SK-N-SH (cell line): ENCODE measurements around the gene RCHY1. TPM values are rescaled to one million over a fixed set of nuclear protein-coding genes. Genes with fewer than 3 reads are reported as not detected.

Experiments
- CTCF ChIA-PET: fragments of 300-600, 350-600 bp; formaldehyde crosslinking; extraction: SDS; loops from one replicate; lab custom pipeline; 2021; lab: Yijun Ruan, JAX
- POLR2A ChIA-PET: fragments of 350-600 bp; sonication (Branson Sonifier 250); formaldehyde crosslinking; extraction: SDS; loops from one replicate; lab custom pipeline; 2020; ENCODE audit warnings: antibody characterized with exemption, inconsistent platforms; lab: Yijun Ruan, JAX
- DNase-seq: peaks from one replicate; pipeline ENCODE4 v3.0.0; 2012
- H2AFZ ChIP-seq: fragments of 200-600 bp; sonication (generic); 2 replicates; pipeline ENCODE4 v1.8.1; 2016; ENCODE audit warnings: antibody characterized with exemption, mild to moderate bottlenecking, low read depth
- H3F3A ChIP-seq: fragments of 200-600 bp; sonication (generic); replicated peaks from 2 replicates; pipeline ENCODE3; 2016; ENCODE audit warnings: antibody characterized with exemption, mild to moderate bottlenecking; ENCODE audit not compliant: insufficient read depth
- H3K27ac ChIP-seq, 2 experiments: fragments of 200-500 bp in 1 of 2; fragments of 200-600 bp in 1 of 2; sonication (Bioruptor generic) in 1 of 2; sonication (generic), shearing (Covaris generic) in 1 of 2; 2 replicates each; pipeline versions ENCODE4 v1.5.1 to v1.6.1; 2014 to 2016; ENCODE audit warnings: low read depth in 2 of 2, inconsistent platforms in 1 of 2, low read length in 1 of 2, mild to moderate bottlenecking in 1 of 2, mixed read lengths in 1 of 2
- H3K27me3 ChIP-seq: fragments of 200-600 bp; sonication (generic), shearing (Covaris generic); 2 replicates; pipeline ENCODE4 v1.6.1; 2016; ENCODE audit warnings: mixed run types; ENCODE audit not compliant: insufficient read depth
- H3K36me3 ChIP-seq, 2 experiments: fragments of 200-500 bp in 1 of 2; fragments of 200-600 bp in 1 of 2; sonication (Bioruptor generic) in 1 of 2; sonication (generic) in 1 of 2; replicated peaks in 1 of 2; 2 replicates each; pipeline versions ENCODE3 to v1.5.1; 2014 to 2016; ENCODE audit warnings: low read length in 1 of 2, mild to moderate bottlenecking in 1 of 2; ENCODE audit not compliant: insufficient read depth in 2 of 2, control insufficient read depth in 1 of 2
- H3K4me1 ChIP-seq, 2 experiments: fragments of 200-500 bp in 1 of 2; fragments of 200-600 bp in 1 of 2; sonication (Bioruptor generic) in 1 of 2; sonication (generic), shearing (Covaris generic) in 1 of 2; 2 replicates each; pipeline versions ENCODE4 v1.5.1 to v1.6.1; 2014 to 2016; ENCODE audit warnings: low read depth in 1 of 2, low read length in 1 of 2, mixed run types in 1 of 2; ENCODE audit not compliant: insufficient read depth in 2 of 2, control insufficient read depth in 1 of 2
- H3K4me2 ChIP-seq: fragments of 200-600 bp; sonication (generic), shearing (Covaris generic); 2 replicates; pipeline ENCODE4 v1.6.1; 2017; ENCODE audit warnings: mixed run types
- H3K4me3 ChIP-seq, 2 experiments: fragments of 200-500 bp in 1 of 2; fragments of 200-600 bp in 1 of 2; sonication (Bioruptor generic) in 1 of 2; sonication (generic), shearing (Covaris generic) in 1 of 2; 2 replicates each; pipeline versions ENCODE4 v1.5.1 to v1.8.1; 2014 to 2016; ENCODE audit warnings: low read depth in 2 of 2, inconsistent platforms in 1 of 2, low read length in 1 of 2, mild to moderate bottlenecking in 1 of 2, mixed read lengths in 1 of 2, moderate library complexity in 1 of 2
- H3K79me2 ChIP-seq: fragments of 200-600 bp; sonication (generic); 2 replicates; pipeline ENCODE4 v1.8.1; 2017; ENCODE audit warnings: mild to moderate bottlenecking; ENCODE audit not compliant: insufficient read depth
- H3K9ac ChIP-seq: fragments of 200-600 bp; sonication (generic); 2 replicates; pipeline ENCODE4 v1.6.1; 2017; ENCODE audit warnings: mixed run types
- H3K9me2 ChIP-seq: fragments of 200-600 bp; sonication (generic); 2 replicates; pipeline ENCODE4 v1.6.1; 2017; ENCODE audit warnings: mixed run types
- H3K9me3 ChIP-seq: fragments of 200-600 bp; sonication (generic); 2 replicates; pipeline ENCODE4 v1.6.1; 2017; ENCODE audit warnings: mixed run types, mild to moderate bottlenecking, moderate library complexity
- H4K20me1 ChIP-seq: fragments of 200-600 bp; sonication (generic); 2 replicates; pipeline ENCODE4 v1.6.1; 2017; ENCODE audit warnings: mild to moderate bottlenecking, mixed run types; ENCODE audit not compliant: insufficient read depth
- CHD2 ChIP-seq: fragments of 150-350 bp; IDR thresholded peaks from 2 replicates; pipeline ENCODE4 v1.6.1; 2018; ENCODE audit warnings: low read length; ENCODE audit not compliant: partially characterized antibody
- EZH2phosphoT487 ChIP-seq: fragments of 200-600 bp; sonication (generic); IDR thresholded peaks from 2 replicates; pipeline ENCODE4 v1.6.1; 2017; ENCODE audit warnings: low read depth, mixed run types, mild to moderate bottlenecking, antibody characterized with exemption, moderate library complexity, borderline replicate concordance
- FOXJ3 ChIP-seq: sonication (generic); formaldehyde crosslinking; IDR thresholded peaks from 2 replicates; pipeline ENCODE4 v1.5.1; 2020; ENCODE audit warnings: mild to moderate bottlenecking, missing genetic modification reagents
- FOXM1 ChIP-seq: IDR thresholded peaks from 2 replicates; pipeline ENCODE4 v1.4.0; 2012; ENCODE audit warnings: low read depth, mild to moderate bottlenecking
- GATA2 ChIP-seq: sonication (generic); formaldehyde crosslinking; IDR thresholded peaks from 2 replicates; pipeline ENCODE4 v1.5.0; 2020; ENCODE audit warnings: mild to moderate bottlenecking, missing genetic modification reagents
- JUND ChIP-seq: IDR thresholded peaks from 2 replicates; pipeline ENCODE4 v1.4.0; 2012
- MEF2A ChIP-seq: IDR thresholded peaks from 2 replicates; pipeline ENCODE4 v1.4.0; 2012; ENCODE audit warnings: low read depth, borderline replicate concordance
- POLR2AphosphoS5 ChIP-seq: IDR thresholded peaks from 2 replicates; pipeline ENCODE4 v1.6.1; 2012; ENCODE audit warnings: low read depth, low read length
- REST ChIP-seq: IDR thresholded peaks from 2 replicates; pipeline ENCODE4 v1.6.1; 2012; ENCODE audit warnings: mild to moderate bottlenecking, low read depth, low read length, moderate library complexity
- RXRA ChIP-seq: IDR thresholded peaks from 2 replicates; pipeline ENCODE4 v1.4.0; 2012; ENCODE audit warnings: low read depth, mild to moderate bottlenecking, borderline replicate concordance
- SIN3A ChIP-seq: IDR thresholded peaks from 2 replicates; pipeline ENCODE4 v1.6.1; 2012; ENCODE audit warnings: low read depth, mild to moderate bottlenecking, low read length, moderate library complexity, borderline replicate concordance
- TCF12 ChIP-seq: IDR thresholded peaks from 2 replicates; pipeline ENCODE4 v1.4.0; 2012
- USF1 ChIP-seq: IDR thresholded peaks from 2 replicates; pipeline ENCODE4 v1.4.0; 2012; ENCODE audit warnings: low read depth, borderline replicate concordance
- WGBS: methylation state at CpG from one replicate; pipeline ENCODE4 v1.1.6; 2017; ENCODE audit warnings: low lambda C conversion rate; 5-methylcytosine and 5-hydroxymethylcytosine counted together
- polyA plus RNA-seq, 3 experiments: library from polyadenylated mRNA; depleted of rRNA; stranded (reverse); fragments of >200 nt; gene quantifications; 2 replicates each; pipeline ENCODE4 v1.2.3, GENCODE V29; 2012

RCHY1 gene
- polyA plus RNA-seq, 1 of the 3 experiments (the other 2 are of a cell fraction): 17.4 TPM

GRCh38 chr4:75495476-75495875 is 18.7 kb downstream of the RCHY1 start:
- Histone ChIP-seq H3K36me3 (peaks cover 44 to 51% of the 10 kb centered on the region in 2 experiments), H3K4me3 (no peak overlapping the region), H3K9ac (no peak overlapping the region), H2AFZ (no peak overlapping the region), H3K9me2 (no peaks in the 10 kb centered on the region; the same call in 1 of the 2 replicates), H3K27me3 (no peaks in the 10 kb centered on the region), H3K4me1 (peaks cover 2 to 7% of the 10 kb centered on the region in 2 experiments; a peak in 3 of 4 replicates), H3K9me3 (peaks cover 5% of the 10 kb centered on the region; the same call in 1 of the 2 replicates), H3K27ac (no peak overlapping the region), H4K20me1 (no peaks in the 10 kb centered on the region), H3K4me2 (no peak overlapping the region), H3K79me2 (peaks cover 20% of the 10 kb centered on the region), H3F3A (peaks cover 17% of the 10 kb centered on the region)
- CTCF ChIA-PET: no interaction called here
- WGBS: 94% methylated on average over 2 of the region's 2 CpGs
- POLR2A ChIA-PET: no interaction called here
- no peak for DNase-seq
- TF ChIP-seq RXRA (no peak), FOXJ3 (no peak), MEF2A (no peak), TCF12 (no peak), JUND (no peak), FOXM1 (no peak), GATA2 (no peak), POLR2AphosphoS5 (no peak), CHD2 (no peak), EZH2phosphoT487 (no peak)

GRCh38 chr4:75494563-75494962 is 19.6 kb downstream of the RCHY1 start:
- Histone ChIP-seq H3K79me2 (peaks cover 16% of the 10 kb centered on the region), H3K9me2 (no peaks in the 10 kb centered on the region; the same call in 1 of the 2 replicates), H3K4me1 (peaks cover 2 to 7% of the 10 kb centered on the region in 2 experiments; a peak in 3 of 4 replicates), H2AFZ (no peak overlapping the region), H3K9ac (no peak overlapping the region), H3K4me2 (no peak overlapping the region), H3K9me3 (peaks cover 5% of the 10 kb centered on the region; the same call in 1 of the 2 replicates), H3K4me3 (no peak overlapping the region), H3F3A (peaks cover 17% of the 10 kb centered on the region), H3K27ac (no peak overlapping the region), H4K20me1 (no peaks in the 10 kb centered on the region), H3K27me3 (no peaks in the 10 kb centered on the region), H3K36me3 (peaks cover 49 to 53% of the 10 kb centered on the region in 2 experiments)
- WGBS: 63% methylated on average over 1 of the region's 1 CpG
- no peak for TF ChIP-seq USF1
- no peak for TF ChIP-seq SIN3A
- no peak for TF ChIP-seq REST
- POLR2A ChIA-PET: no interaction called here
- no peak for DNase-seq
- CTCF ChIA-PET: no interaction called here
